ENCODE measurements around the gene MED17.

MED17 gene

GRCh38 chr11:93846411-93846810, 62.3 kb downstream of the MED17 start:
- H3K4me3 ChIP-seq (replicated peaks; ENCODE audit: low read depth, low read length): no peak overlapping the region
- DNase-seq (ENCODE audit: low read depth): no peak
- no peak for TF ChIP-seq CTCF (IDR thresholded peaks at IDR 0.05; ENCODE audit: low read length, missing control alignments)

GRCh38 chr11:93849201-93849600, 65.1 kb downstream of the MED17 start:
- DNase-seq (ENCODE audit: low read depth): no peak
- no peak overlapping the region for H3K4me3 ChIP-seq (replicated peaks; ENCODE audit: low read depth, low read length)
- no peak for TF ChIP-seq CTCF (IDR thresholded peaks at IDR 0.05; ENCODE audit: low read length, missing control alignments)

GRCh38 chr11:93849751-93850593, 65.9 kb downstream of the MED17 start:
- peak; percentile 15 for DNase-seq (ENCODE audit: low read depth)

GRCh38 chr11:93850594-93851018, 66.5 kb downstream of the MED17 start, which contains the start of gene VSTM5:
TSS of gene VSTM5 (minus strand) at chr11:93850618. CDS start at chr11:93850502, 116 bp downstream.
- peak within 1 kb of the TSS; percentile 37 for H3K4me3 ChIP-seq (replicated peaks; ENCODE audit: low read depth, low read length)
- no peak for DNase-seq (ENCODE audit: low read depth)
- no peak for TF ChIP-seq CTCF (IDR thresholded peaks at IDR 0.05; ENCODE audit: low read length, missing control alignments)

More at GRCh38 chr11:93849751-93850593, 65.9 kb downstream of the MED17 start:
- TF ChIP-seq CTCF (IDR thresholded peaks at IDR 0.05; ENCODE audit: low read length, missing control alignments): no peak
- H3K4me3 ChIP-seq (replicated peaks; ENCODE audit: low read depth, low read length): peak overlapping the region; percentile 37

GRCh38 chr11:93852242-93852641, 68.2 kb downstream of the MED17 start:
- H3K4me3 ChIP-seq (replicated peaks; ENCODE audit: low read depth, low read length): no peak overlapping the region
- DNase-seq (ENCODE audit: low read depth): no peak
- no peak for TF ChIP-seq CTCF (IDR thresholded peaks at IDR 0.05; ENCODE audit: low read length, missing control alignments)

- DNase-seq (ENCODE audit: low read depth): no peak
- no peak overlapping the region for H3K4me3 ChIP-seq (replicated peaks; ENCODE audit: low read depth, low read length)
- no peak for TF ChIP-seq CTCF (IDR thresholded peaks at IDR 0.05; ENCODE audit: low read length, missing control alignments)
Observed at GRCh38 chr11:93857413-93858120, 73.5 kb downstream of the MED17 start.
